Activated CD4-positive, alpha-beta T cell treated with anti-CD3 and anti-CD28 coated beads for 36 hours (primary cell): ENCODE measurements around the gene CD63. TPM values are rescaled to one million over a fixed set of nuclear protein-coding genes. Genes with fewer than 3 reads are reported as not detected.

Experiments used
- ATAC-seq: fragments of 200-7000 bp; cut with Tn5 transposase; one replicate; pipeline ENCODE4 v1.10.0; 2021; ENCODE audit warnings: mild to moderate bottlenecking, moderate library complexity
- CTCF ChIA-PET: fragments of 350-600 bp; sonication (Branson Sonifier 250); formaldehyde crosslinking; loops from one replicate; lab custom pipeline; 2021; ENCODE audit warnings: antibody characterized with exemption; lab: Charles Lee
- POLR2A ChIA-PET: fragments of 350-600 bp; sonication (Branson Sonifier 250); formaldehyde crosslinking; loops from one replicate; lab custom pipeline; 2021; ENCODE audit warnings: antibody characterized with exemption, inconsistent platforms; lab: Charles Lee
- DNase-seq: peaks from one replicate; pipeline ENCODE4 v3.0.0-alpha.2; 2020
- H3K27ac Mint-ChIP-seq: one replicate; pipeline ENCODE4 v1.8.0; 2021; ENCODE audit warnings: mixed read lengths
- H3K27me3 Mint-ChIP-seq: one replicate; pipeline ENCODE4 v1.8.0; 2021; ENCODE audit warnings: mixed read lengths
- H3K36me3 Mint-ChIP-seq: one replicate; pipeline ENCODE4 v1.8.0; 2021; ENCODE audit warnings: low read depth, mixed read lengths
- H3K4me1 Mint-ChIP-seq: one replicate; pipeline ENCODE4 v1.8.0; 2021; ENCODE audit warnings: mixed read lengths
- H3K4me3 Mint-ChIP-seq: one replicate; pipeline ENCODE4 v1.8.0; 2021; ENCODE audit warnings: mild to moderate bottlenecking, moderate library complexity, mixed read lengths
- H3K9me3 Mint-ChIP-seq: one replicate; pipeline ENCODE4 v1.8.0; 2021; ENCODE audit warnings: low read depth, mixed read lengths
- intact Hi-C, 2 experiments: fragments of 100-400 bp; cut with DNase I in 1 of 2; cut with micrococcal nuclease in 1 of 2; formaldehyde crosslinking; loops; one replicate each; pipeline versions ENCODE4 v1.14.2 to v1.15.1; 2022 to 2024; cut with DNase I, micrococcal nuclease
- total RNA-seq, 2 experiments: library from RNA; stranded (reverse); gene quantifications; one replicate each; pipeline ENCODE4 v1.2.3, GENCODE V29; 2021

The CD63 gene
- total RNA-seq, 2 experiments from 2014 or later: 113 to 122 TPM

DNA sequence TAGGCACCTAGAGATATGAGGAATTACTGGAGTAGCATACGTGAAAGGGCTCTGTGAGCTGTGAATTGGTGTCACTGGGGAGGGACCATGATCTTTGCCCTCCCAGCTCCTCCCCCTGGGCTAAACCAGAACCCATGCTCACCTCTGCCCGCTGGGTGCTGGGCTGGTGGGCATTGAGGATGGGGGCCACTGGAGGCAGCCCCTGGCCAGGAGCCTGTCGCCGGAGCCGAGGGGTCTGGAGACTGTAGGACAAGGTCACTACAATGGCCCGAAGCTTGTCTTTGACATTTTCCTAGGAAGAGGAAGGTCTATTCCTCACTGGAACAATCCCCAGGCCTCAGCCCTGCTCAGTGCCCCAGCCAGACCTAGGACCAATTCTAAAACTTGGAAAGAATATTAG, 32.7 kb downstream of the CD63 start:
- ChIA-PET POLR2A (no interaction called here), CTCF (interaction anchor here (0.6 to 1.8 kb wide), 2 partner anchors 27 to 40 kb away, joined by 3 to 6 read pairs; no protein-coding TSS in a partner anchor)
- ATAC-seq (no peak), DNase-seq (no peak)
- Mint-ChIP-seq H3K27ac (no peak overlapping the region), H3K36me3 (no peaks in the 10 kb centered on the region), H3K4me3 (no peak overlapping the region), H3K27me3 (no peaks in the 10 kb centered on the region), H3K9me3 (no peaks in the 10 kb centered on the region), H3K4me1 (no peaks in the 10 kb centered on the region)
- intact Hi-C loops: no loop called here

DNA sequence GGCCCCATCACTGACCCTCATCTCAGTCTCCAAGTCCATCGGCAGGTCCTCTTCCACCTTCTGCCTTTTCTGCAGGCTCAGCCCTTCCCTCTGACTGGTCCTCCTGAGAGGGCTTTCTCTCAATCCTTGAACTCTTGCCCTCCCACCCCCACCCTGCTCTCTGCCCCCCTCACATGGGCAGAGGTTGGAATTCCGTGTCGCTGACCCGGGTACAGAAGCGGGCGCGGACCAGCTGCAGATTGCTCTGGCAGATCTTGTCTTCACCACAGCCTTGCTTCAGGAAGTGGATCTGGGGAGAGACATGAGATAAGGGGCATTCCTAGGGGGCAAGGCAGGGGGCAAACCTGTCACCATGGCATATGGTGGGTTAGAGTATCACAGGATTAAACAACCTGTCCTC, 33.5 kb downstream of the CD63 start:
- intact Hi-C loops: no loop called here
- Mint-ChIP-seq H3K4me3 (no peak overlapping the region), H3K27ac (no peak overlapping the region), H3K36me3 (no peaks in the 10 kb centered on the region), H3K4me1 (no peaks in the 10 kb centered on the region), H3K9me3 (no peaks in the 10 kb centered on the region), H3K27me3 (no peaks in the 10 kb centered on the region)
- POLR2A ChIA-PET: interaction anchor here (0.6 kb wide), 1 partner anchor 190 kb away, joined by 3 read pairs; no protein-coding TSS in a partner anchor
- DNase-seq: no peak
- CTCF ChIA-PET: interaction anchor here (1.8 kb wide), 1 partner anchor 39 kb away, joined by 6 read pairs; no protein-coding TSS in a partner anchor
- no peak for ATAC-seq

DNA sequence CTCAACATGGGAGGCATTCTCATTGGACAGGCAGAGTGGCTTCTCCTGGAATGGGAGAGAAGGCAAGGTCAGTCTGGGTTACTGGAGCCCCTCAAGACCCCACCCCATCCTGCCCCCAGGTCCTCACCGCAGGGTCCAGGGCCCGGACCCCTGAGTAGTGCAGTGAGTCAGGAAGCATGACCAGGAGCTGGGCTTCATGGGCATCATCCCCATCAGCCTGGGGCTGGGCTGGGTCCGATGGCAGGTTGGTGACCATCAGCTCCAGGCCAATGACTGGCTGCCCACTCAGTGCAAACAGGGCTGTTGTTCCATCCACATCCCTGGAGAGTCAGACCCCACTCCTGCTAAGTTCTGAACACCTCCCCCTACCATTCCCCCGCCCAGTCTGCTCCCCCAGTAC, 34.2 kb downstream of the CD63 start:
- Mint-ChIP-seq H3K27ac (no peak overlapping the region), H3K36me3 (no peaks in the 10 kb centered on the region), H3K27me3 (no peaks in the 10 kb centered on the region), H3K4me3 (no peak overlapping the region), H3K9me3 (no peaks in the 10 kb centered on the region), H3K4me1 (no peaks in the 10 kb centered on the region)
- intact Hi-C loops: no loop called here
- ATAC-seq (no peak), DNase-seq (no peak)
- ChIA-PET CTCF (interaction anchor here (1.2 kb wide), 1 partner anchor 12 kb away, joined by 3 read pairs; no protein-coding TSS in a partner anchor), POLR2A (no interaction called here)

DNA sequence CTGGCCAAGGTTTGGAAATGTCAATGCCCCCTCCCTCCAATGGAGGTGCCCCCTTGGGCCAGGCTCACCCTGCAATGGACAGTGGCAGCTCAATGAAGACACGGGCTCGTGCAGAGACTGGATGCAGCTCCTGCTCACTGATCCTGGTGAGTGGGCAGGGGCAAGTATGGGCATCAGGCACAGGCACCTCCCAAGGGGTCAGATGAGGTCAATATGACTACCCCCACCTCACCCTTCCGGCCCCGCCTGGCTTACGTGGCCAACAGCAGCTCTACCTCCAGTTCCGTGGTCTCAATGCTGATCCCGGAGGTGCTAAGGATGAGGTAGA, 34.7 kb downstream of the CD63 start:
- H3K4me3 Mint-ChIP-seq: no peak overlapping the region
- CTCF ChIA-PET: interaction anchor here (0.6 to 1.2 kb wide), 2 partner anchors 12 to 48 kb away, joined by 3 to 6 read pairs; no protein-coding TSS in a partner anchor
- H3K27me3 Mint-ChIP-seq: no peaks in the 10 kb centered on the region
- DNase-seq (no peak), ATAC-seq (no peak)
- POLR2A ChIA-PET: no interaction called here
- no peaks in the 10 kb centered on the region for H3K36me3 Mint-ChIP-seq
- intact Hi-C loops: no loop called here
- H3K9me3 Mint-ChIP-seq: no peaks in the 10 kb centered on the region
- H3K4me1 Mint-ChIP-seq: no peaks in the 10 kb centered on the region
- H3K27ac Mint-ChIP-seq: no peak overlapping the region

DNA sequence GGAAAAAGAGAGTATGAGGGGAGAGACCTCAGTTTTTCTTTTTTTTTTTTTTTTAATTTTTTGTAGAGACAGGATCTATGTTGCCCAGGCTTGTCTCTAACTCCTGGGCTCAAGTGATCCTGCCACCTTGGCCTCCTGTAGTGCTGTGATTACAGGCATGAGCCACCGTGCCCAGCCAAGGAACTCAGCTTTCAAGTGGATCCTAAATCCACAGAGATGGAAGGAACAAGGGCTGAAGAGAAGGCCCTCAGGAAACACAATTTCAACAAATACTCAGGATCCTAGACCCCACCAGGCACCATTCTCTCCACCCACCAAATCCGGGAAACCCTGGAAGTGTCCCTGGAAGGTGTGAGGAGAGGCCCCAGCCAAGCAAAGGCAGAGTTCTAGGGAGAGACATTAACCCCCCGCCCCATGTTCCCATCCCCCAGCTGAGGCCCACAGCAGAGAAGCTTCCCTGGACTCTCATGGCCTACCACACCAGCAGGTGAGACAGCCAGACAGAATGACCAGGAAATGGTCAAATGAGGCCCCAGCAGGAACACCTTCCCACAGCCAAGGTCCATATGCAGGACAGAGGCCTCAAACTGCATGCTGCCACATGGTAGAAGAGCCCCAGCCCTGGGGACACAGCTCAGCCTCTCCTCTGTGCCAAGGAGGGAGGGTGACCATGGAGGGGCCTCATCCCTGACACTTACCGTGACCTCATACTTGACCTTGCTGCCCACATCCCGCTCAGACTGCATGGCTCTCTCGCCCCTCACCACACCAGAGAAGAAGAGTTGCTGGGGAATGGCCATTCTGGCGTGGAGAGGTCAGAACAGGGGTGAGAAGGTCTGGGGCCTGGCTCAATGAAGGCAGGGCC, 35.3 kb downstream of the CD63 start:
- Mint-ChIP-seq H3K9me3 (no peaks in the 10 kb centered on the region), H3K4me1 (no peaks in the 10 kb centered on the region), H3K27me3 (no peaks in the 10 kb centered on the region), H3K4me3 (no peak overlapping the region), H3K27ac (no peak overlapping the region), H3K36me3 (no peaks in the 10 kb centered on the region)
- ChIA-PET POLR2A (no interaction called here), CTCF (interaction anchor here (0.5 to 1.2 kb wide), 5 partner anchors 13 to 1014 kb away, joined by 3 to 6 read pairs (median 3); no protein-coding TSS in a partner anchor)
- intact Hi-C loops: no loop called here
- DNase-seq (no peak), ATAC-seq (no peak)

DNA sequence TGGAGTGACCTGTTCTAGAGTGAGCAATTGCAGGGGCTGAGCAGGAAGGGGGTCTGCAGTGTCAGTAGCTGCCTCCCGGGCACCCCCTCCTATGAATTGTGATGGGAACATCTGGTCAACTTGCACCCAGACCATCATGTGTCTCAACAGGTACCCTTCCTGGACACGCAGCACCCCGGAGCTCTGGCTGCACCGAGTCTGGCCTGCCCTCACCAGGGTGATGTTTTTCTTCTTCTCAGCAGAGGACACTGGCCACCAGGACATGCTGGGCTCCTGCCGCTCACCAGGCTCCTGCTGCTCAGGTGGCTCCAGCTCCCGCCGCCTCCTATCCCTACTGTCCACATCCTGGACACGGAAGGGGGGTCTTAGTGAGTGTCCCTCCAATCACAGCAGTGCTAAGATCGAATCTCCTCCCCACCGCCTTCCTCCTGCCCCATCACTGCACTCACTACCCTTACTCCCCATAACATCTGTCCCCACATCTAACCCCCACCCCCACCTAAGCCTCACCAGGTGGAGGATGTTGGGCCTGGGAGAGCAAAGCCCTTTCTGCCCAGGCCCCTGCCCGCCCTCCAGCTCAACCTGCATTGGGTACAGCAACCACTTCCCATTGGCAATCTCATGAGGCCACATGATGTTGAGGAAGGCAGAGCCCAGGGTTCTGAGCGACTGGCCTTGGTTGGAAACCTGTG, 36.0 kb downstream of the CD63 start:
- Mint-ChIP-seq H3K4me1 (peaks cover 2% of the 10 kb centered on the region), H3K9me3 (no peaks in the 10 kb centered on the region), H3K4me3 (no peak overlapping the region), H3K36me3 (no peaks in the 10 kb centered on the region), H3K27me3 (no peaks in the 10 kb centered on the region), H3K27ac (no peak overlapping the region)
- intact Hi-C loops: no loop called here
- POLR2A ChIA-PET: no interaction called here
- no peak for ATAC-seq
- CTCF ChIA-PET: interaction anchor here (0.5 to 1.2 kb wide), 3 partner anchors 36 to 1013 kb away, joined by 3 to 4 read pairs (median 3); no protein-coding TSS in a partner anchor
- no peak for DNase-seq

DNA sequence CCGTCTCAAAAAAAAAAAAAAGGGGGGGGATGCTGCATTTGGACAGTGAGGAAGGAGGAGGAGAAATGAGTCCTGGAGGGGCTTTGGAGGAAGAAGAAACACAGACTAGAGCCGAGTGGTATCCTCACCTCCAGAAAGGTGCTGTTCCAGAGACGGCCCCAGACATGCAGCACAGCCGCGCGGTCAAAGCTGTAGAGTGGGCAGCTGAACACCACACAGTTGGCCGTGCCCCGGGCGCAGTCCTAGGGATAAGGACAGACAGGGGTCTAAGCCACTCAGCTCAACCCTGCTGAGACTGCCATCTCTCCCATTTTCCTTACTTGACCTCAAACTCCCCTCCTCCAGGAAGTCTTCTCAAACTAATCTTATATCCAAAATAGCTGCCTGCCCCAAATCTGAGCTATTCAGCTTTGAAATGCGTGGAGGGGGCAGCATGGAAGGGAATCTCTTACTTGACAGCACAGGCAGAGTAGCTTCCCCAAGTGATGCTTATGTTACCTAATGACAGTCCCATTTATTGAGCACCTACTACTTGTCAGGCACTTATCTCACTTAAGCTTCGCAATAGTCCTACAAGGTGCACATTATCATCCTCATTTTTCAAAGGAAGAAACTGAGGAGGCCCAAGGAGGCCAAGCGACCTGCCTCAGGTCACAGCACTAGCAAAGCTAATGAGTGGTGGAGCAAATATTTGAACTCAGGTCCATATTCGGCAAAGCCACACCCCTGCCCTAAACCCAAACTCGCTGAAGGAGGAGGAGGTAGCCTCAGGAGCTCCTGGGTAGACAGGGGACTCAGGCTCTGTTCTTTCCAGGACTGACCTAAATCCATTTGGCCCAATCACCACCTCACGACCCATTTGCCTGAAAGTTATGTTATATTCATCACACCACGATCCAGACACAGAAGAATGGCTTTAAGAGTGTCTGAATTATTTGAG, 39.8 kb downstream of the CD63 start:
- H3K4me3 Mint-ChIP-seq: no peak overlapping the region
- intact Hi-C loops: no loop called here
- peaks cover 7% of the 10 kb centered on the region for H3K4me1 Mint-ChIP-seq
- H3K36me3 Mint-ChIP-seq: no peaks in the 10 kb centered on the region
- H3K27ac Mint-ChIP-seq: no peak overlapping the region
- ATAC-seq (no peak), DNase-seq (no peak)
- CTCF ChIA-PET: interaction anchor here (0.6 to 0.7 kb wide), 2 partner anchors 17 to 349 kb away, joined by 4 read pairs; no protein-coding TSS in a partner anchor
- POLR2A ChIA-PET: interaction anchor here (0.9 kb wide), 1 partner anchor 12 kb away, joined by 3 read pairs; no protein-coding TSS in a partner anchor
- H3K9me3 Mint-ChIP-seq: no peaks in the 10 kb centered on the region
- H3K27me3 Mint-ChIP-seq: peaks cover 3% of the 10 kb centered on the region

DNA sequence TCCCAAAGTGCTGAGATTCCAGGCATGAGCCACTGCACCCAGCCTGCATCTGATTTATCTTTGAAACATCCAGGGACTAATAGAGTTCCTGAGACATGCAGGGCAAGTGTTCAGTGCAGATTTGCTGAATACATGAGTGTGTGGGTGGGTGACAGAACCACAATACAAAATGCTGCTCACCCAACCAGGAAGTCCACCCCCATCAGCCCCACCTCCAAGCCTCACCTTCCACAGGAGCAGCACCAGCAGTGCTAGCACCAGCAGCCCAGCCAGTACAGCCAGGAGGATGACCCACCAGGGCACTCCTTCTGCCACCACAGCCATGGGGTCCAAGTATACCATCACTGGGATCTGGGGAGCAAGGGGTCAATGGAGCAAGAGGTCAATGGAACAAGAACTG, 41.1 kb downstream of the CD63 start:
- Mint-ChIP-seq H3K9me3 (no peaks in the 10 kb centered on the region), H3K4me1 (peaks cover 7% of the 10 kb centered on the region), H3K27me3 (peaks cover 4% of the 10 kb centered on the region), H3K4me3 (no peak overlapping the region), H3K27ac (no peak overlapping the region), H3K36me3 (no peaks in the 10 kb centered on the region)
- DNase-seq: peak; percentile 68
- ATAC-seq: peak; percentile 96
- intact Hi-C loops: no loop called here
- ChIA-PET POLR2A (no interaction called here), CTCF (interaction anchor here (0.6 to 0.9 kb wide), 2 partner anchors 30 to 32 kb away, joined by 3 read pairs; partner anchors contain the start of gene RDH5)

DNA sequence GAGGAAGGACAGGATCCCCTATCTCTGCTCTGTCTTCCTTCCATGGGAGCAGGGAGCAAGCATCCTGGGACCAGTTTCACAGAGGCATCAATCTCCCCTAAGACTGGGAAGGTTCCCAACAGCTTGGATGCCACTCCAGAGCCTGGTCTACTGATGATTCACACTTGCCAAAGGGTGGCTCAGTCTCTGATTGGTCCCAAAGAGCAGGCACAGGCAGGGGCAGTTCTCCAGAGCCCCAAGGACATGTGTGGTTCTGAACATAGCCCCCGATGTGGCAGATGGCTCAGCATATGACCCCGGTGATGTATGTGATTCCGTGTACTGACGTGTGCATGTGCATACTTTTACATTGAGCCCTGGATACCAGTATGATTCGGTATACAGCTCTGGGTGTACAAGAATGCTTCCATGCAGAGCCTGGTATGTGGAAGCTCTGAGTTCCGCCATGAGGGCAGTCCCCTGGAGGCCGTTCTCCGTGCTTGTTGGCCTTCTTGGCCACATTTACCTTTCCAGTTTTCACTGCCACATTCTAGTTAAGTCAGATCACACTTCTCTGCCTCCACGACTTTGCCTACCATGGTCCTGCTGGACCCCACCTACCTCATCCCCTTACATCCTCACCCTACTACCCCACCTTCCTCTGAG, 42.3 kb downstream of the CD63 start:
- Mint-ChIP-seq H3K4me1 (peaks cover 9% of the 10 kb centered on the region), H3K27me3 (peaks cover 8% of the 10 kb centered on the region), H3K36me3 (no peaks in the 10 kb centered on the region), H3K27ac (no peak overlapping the region), H3K9me3 (no peaks in the 10 kb centered on the region), H3K4me3 (no peak overlapping the region)
- no peak for DNase-seq
- ATAC-seq: no peak
- POLR2A ChIA-PET: no interaction called here
- CTCF ChIA-PET: interaction anchor here (0.6 to 1.4 kb wide), 4 partner anchors 30 to 147 kb away, joined by 3 to 6 read pairs (median 4); no protein-coding TSS in a partner anchor
- intact Hi-C loops: no loop called here

DNA sequence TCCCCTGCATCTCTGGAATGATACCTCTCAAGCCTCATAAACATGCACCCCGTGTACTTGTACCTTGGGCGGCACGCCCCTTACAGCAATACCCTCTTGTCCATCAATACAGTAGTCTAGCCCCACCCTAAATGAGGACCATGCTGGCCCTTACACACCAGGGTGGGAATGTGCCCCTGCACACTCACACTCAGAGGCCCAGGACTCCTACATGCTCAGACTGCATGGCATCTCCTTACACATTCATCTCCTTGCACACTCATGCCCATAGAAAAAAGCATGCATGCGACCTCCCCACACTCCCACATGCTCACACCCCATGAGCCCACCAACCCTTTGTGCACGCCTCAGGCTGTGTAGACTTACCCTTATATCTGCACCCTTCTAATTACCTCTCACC, 43.1 kb downstream of the CD63 start:
- ChIA-PET POLR2A (no interaction called here), CTCF (no interaction called here)
- no peak overlapping the region for H3K4me3 Mint-ChIP-seq
- no peak for ATAC-seq
- no peak for DNase-seq
- H3K9me3 Mint-ChIP-seq: no peaks in the 10 kb centered on the region
- no peak overlapping the region for H3K27ac Mint-ChIP-seq
- H3K4me1 Mint-ChIP-seq: peaks cover 16% of the 10 kb centered on the region
- no peaks in the 10 kb centered on the region for H3K36me3 Mint-ChIP-seq
- peaks cover 14% of the 10 kb centered on the region for H3K27me3 Mint-ChIP-seq
- intact Hi-C loops: no loop called here
